Midbrain (tissue), 1 donor: Measurements from ENCODE around the gene CD81.

Experiments used
- DNase-seq: peaks from one replicate; lab custom pipeline; 2025; lab: John Stamatoyannopoulos, UW

CD81 gene

DNA sequence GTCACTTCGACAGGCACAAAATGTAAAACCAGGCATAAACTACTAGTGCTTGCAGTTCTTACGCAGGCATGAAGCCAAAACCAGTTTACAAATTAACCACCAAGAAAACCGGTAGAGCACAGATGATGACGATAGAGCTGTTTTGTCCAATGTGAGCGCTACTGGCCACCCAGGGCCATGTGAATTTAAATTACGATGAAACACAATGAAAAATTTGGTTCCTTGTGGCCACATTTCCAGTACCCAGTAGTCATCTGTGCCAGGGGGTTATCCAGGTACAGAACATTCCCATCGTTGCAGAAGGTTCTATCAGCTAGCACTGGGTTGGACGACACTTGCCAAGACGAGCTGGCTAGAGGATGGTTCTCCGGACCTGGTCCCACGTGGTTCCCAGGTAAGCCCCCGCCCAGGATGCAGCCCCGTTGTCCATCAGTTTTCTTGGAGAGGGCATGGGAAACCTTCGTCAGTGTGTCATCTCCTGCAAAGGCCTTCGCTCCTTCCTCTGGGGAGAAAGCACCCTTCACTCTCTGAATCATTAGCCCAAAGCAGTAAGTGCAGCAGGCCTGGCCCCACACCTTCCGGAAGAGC is 1.1 kb upstream of the CD81 start:
- no peak for DNase-seq

GRCh38 chr11:2377511-2378443 is 667 bp downstream of the CD81 start:
- DNase-seq, result peak; percentile 57

DNA sequence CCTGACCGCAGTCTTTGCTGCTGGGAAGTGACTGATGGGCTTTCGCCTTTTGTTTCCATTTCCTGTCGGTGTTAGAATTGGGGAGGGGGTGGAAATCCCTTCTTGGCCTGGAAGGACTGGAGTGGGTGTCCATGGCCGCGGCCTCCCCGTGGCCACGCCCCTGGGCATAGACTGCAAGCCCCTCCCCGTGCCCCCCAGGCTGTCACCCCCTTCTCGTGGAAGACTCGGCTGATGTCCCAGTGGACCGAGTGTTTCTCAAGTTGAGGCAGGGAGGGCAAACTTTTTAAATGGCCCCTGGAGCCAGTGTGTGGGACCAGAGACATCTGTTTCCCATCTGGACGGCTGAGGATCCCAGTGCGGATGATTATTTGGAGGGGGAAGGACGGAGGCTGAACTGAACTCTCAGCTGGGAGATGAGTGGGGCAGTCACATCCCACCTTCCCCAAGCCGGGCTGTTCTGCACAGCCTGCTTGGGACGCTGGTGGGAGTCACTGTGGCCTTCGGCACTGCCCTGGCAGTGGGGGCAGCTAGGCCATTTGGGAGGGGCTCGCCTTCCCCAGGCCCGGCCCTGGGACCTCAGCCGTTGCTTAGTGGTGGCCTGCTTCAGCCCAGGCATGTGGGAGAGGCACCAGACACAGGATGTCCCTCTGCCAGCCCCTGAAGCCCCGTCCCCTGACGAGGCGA is 1.6 kb downstream of the CD81 start:
- peak; percentile 20 for DNase-seq

DNA sequence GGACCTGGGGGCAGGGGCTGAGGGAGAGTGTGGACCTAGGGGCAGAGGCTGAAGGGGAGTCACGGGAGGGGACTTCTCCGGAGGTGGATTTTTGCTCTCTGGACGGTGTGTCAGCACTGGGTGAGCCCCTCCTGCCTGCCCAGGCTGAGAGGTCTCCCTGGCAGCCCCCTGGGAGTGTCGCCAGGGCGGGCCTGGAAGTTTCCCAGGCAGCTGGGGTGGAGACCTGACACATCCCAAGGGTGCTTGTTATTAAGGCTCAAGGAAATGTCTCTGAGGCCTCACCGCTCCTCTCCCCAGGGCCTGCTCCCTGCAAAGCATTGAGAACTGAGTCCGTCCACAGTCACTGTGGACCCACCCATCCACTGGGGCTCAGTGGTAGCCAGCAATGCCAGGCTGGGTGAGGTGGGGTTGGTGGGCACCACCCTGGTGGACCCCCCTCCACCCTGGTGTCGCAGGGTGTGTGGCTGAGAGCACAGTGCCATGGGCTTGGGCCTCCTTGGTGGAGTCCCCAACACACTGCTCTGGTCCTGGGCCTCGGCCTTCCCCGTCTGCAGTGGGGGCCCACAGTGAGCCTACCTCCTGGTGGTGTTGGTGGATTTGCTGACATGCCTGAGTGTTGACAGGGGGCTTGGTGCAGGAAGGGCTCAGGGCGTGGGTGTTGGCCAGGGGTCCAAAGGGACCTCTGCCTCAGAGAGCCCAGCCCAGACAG is 2.5 kb downstream of the CD81 start:
- no peak for DNase-seq

DNA sequence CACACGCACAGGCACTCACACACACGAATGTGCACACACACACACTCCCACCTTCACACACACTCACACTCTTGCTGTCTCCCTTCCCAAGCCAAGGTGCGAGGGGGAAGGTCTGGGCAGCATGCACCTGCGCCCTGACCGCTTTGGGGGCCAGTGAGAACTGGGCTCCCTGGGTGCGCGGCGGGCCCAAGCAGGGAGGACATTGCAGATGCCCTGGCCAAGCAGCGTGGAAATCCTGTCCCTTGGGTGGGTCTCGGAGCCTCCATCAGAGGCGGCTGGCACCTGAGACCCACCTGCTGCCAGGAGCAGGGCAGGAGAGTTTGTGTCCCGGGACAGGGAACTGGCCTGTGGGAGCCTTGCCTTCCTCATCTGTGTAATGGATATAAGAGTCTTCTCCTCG is 3.3 kb downstream of the CD81 start:
- DNase-seq, result no peak

- peak; percentile 57 for DNase-seq
These were observed 3.8 kb downstream of the CD81 start for GRCh38 chr11:2380807-2381350.

DNA sequence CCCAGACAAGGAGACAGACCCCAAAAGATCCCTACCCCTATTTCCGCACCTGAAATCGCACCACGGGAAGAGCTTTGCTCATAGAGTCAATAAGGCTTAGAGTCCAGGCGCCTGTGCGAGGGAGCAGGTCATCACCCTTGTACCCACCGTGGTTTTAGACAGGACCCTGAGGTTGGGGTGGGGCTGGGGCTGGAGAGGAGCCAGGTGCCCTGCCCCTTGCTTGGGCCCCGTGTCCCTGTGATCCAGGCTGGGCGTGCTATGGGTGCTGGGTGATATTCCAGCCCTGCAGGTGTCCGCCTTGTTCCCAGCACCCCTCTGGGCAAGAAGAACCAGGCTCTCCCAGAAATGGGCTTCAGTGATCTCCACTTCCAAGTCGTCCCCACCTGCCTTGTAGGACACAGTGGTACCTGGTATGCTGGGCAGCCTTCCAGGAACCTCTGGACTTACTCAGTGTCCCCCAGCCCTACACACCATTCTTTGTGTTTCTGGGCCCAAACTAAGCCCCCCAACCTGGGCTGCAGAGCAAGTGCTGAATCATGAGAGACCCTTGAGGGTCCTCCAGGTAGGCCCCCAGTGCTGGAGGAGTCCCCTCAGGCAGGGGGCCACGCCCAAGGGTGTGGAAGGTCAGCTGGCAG is 4.5 kb downstream of the CD81 start:
- no peak for DNase-seq

GRCh38 chr11:2382129-2382517 is 5.0 kb downstream of the CD81 start:
- DNase-seq, result no peak

- DNase-seq, result no peak
These were observed 6.1 kb downstream of the CD81 start for GRCh38 chr11:2382936-2383851.

- peak; percentile 57 for DNase-seq
These were observed 7.0 kb downstream of the CD81 start for GRCh38 chr11:2383852-2384804.

DNA sequence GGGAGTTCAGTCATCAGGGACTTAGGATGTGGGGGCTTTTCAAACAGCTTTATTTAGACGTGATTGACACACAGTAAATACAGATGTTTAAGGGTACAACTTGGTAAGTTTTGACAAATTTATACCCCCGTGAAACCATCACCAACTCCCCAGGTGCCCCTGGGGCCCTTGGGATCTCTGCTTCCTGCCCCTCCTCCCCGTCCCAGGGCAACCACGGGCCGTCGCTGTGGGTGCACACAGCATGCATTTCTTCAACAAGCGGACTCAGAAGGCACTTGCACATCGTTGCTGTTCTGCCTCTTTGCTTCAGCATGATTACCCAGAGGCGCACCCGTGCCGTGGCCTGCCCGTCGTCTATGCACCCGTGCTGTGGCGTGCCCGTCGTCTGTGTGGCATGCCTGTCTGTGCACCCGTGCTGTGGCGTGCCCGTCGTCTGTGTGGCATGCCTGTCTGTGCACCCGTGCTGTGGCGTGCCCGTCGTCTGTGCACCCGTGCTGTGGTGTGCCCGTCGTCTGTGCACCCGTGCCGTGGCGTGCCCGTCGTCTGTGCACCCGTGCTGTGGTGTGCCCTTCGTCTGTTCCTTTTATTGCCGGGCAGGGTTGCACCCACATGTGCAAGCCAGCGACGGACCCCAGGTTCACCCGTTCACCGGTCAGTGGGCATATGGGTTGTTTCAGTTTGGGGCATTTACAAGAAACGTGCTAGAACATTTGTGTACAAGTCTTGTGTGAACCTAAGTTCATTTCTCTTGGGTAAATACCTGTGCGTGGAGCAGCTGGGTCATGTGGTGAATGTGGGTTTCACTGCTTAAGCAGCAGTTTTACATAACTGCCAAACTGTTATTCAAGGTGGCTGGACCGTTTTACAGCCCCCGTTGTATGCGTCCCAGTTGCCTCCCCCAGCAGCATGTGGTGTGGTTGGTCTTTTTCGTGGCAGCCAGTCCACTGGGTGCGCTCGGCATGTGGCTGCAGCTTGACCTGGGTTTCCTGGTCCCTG is 8.3 kb downstream of the CD81 start:
- DNase-seq, result no peak

GRCh38 chr11:2386591-2386990 is 9.5 kb downstream of the CD81 start:
- no peak for DNase-seq

DNA sequence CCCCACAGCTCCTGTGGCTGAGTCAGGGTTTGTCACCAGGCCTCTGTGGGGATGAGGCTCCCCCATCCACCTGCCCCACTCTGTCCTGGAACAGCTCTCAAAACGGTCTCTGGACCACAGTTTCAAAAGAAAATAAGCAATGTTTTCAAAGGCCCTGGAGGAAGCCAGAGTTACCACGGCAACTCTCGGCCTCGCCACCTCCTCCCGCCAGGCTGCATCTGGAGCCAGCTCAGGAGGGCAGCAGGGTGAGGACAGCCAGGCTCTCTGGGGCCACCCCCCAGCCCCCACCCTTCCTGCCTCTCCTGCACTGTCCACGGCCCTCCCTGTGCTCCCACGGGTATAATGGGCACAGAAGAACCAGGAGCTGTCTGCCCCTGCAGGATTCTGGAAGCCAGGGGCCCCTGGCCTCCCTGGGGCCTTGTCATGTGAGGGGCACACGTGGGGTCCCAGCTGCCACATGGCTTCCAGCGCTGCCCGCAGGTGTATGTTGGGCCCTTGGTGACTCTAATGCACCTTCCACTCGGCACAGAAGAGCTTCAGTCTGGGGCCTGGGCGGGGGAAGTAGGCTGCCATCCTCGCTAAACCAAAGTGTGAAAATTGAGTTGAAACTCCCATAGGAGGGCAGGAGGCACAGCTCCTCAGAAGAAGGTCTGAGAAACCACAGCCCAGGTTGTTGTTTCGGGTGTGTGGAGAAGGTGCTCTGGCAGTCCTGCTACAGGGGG is 10.3 kb downstream of the CD81 start:
- DNase-seq, result peak; percentile 55

DNA sequence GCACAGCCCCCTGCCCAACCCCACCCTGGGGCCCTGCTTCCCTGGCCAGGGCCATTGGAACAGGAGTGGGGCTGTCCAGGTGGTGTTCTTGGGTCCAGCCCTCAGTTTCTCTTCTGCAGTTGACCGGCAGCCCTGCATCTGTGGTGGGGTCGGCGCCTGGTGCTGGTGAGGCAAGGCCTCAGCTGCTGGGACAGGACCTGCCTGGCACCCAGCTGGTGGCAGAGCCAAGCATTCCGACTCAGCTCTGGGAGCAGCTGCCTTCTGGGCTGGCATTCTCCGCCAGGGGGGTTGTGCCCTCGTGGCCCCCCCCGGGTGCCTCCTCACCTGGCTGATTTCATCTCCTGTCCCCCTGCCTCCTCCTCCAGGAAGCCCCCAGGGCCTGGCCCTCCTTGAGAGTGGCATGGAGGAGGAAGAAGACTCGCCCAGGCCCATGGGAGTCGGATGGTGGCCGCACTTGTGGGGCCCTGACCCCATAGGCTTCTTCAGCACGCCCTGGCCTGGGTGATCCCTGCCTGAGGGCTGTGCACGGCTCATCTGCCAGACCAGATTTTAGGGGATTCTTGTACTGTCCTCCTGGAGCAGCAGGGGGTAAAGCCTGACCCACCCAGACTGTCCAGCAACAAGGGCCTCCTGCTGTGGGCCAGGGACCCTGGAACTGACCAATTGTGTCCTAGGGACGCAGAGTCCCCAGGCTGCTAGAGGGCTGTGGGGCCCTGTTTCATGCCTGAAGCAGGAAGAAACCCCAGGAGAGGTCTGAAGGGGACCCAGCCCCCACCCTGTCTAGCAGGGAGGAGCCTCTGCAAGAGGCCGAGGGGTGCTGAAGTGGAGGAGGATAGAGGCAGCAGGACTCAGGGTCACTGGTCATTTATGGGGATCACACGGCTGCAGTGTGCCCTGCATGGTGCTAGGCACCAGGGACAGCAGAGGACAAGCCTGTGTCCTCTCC is 11.6 kb downstream of the CD81 start:
- no peak for DNase-seq

- no peak for DNase-seq
These were observed 12.4 kb downstream of the CD81 start for GRCh38 chr11:2389377-2390026.
